ENCODE data around the gene NCOA1.
"Not testable (repeated sequence)": the region's sequence is repeated elsewhere in the genome, so short reads cannot be mapped to it uniquely, and the experiment has no call there.

Gene NCOA1

GRCh38 chr2:24466871-24467870, 23.9 kb upstream of the NCOA1 start:
- no peak for TF ChIP-seq CTCF (IDR thresholded peaks at IDR 0.05; ENCODE audit: low read depth, low read length, missing control alignments)
- DNase-seq (ENCODE audit: low read depth): no peak
- no peak overlapping the region for H3K4me3 ChIP-seq (ENCODE audit: low read depth, low read length)

- not testable (repeated sequence) for DNase-seq (ENCODE audit: low read depth); H3K4me3 ChIP-seq (ENCODE audit: low read depth, low read length)
These were observed 22.6 kb upstream of the NCOA1 start for GRCh38 chr2:24468453-24468852.

GRCh38 chr2:24469148-24469650, 21.9 kb upstream of the NCOA1 start:
- H3K4me3 ChIP-seq (ENCODE audit: low read depth, low read length): no peak overlapping the region
- DNase-seq (ENCODE audit: low read depth): no peak
- TF ChIP-seq CTCF (IDR thresholded peaks at IDR 0.05; ENCODE audit: low read depth, low read length, missing control alignments): no peak

GRCh38 chr2:24471662-24472061, 19.4 kb upstream of the NCOA1 start:
- no peak overlapping the region for H3K4me3 ChIP-seq (ENCODE audit: low read depth, low read length)
- no peak for DNase-seq (ENCODE audit: low read depth)
- TF ChIP-seq CTCF (IDR thresholded peaks at IDR 0.05; ENCODE audit: low read depth, low read length, missing control alignments): no peak

- H3K4me3 ChIP-seq (ENCODE audit: low read depth, low read length): no peak overlapping the region
- no peak for TF ChIP-seq CTCF (IDR thresholded peaks at IDR 0.05; ENCODE audit: low read depth, low read length, missing control alignments)
- DNase-seq (ENCODE audit: low read depth): no peak
These were observed 18.6 kb upstream of the NCOA1 start for GRCh38 chr2:24472416-24472815.

GRCh38 chr2:24473626-24474025, 17.4 kb upstream of the NCOA1 start:
- no peak overlapping the region for H3K4me3 ChIP-seq (ENCODE audit: low read depth, low read length)
- no peak for TF ChIP-seq CTCF (IDR thresholded peaks at IDR 0.05; ENCODE audit: low read depth, low read length, missing control alignments)
- DNase-seq (ENCODE audit: low read depth): no peak

- DNase-seq (ENCODE audit: low read depth): no peak
- no peak overlapping the region for H3K4me3 ChIP-seq (ENCODE audit: low read depth, low read length)
- TF ChIP-seq CTCF (IDR thresholded peaks at IDR 0.05; ENCODE audit: low read depth, low read length, missing control alignments): no peak
These were observed 17.0 kb upstream of the NCOA1 start for GRCh38 chr2:24474053-24474452.
